IPS DF 4.7 (cell line): Measurements from ENCODE around the gene CYP4F2.
"Not testable (repeated sequence)": the region's sequence is repeated elsewhere in the genome, so short reads cannot be mapped to it uniquely, and the experiment has no call there.

Experiments used
- DNase-seq: peaks from one replicate; pipeline ENCODE4 v3.0.0-alpha.2; 2013; ENCODE audit warnings: low spot score; ENCODE audit errors: extremely low read depth

CYP4F2 gene, protein sequence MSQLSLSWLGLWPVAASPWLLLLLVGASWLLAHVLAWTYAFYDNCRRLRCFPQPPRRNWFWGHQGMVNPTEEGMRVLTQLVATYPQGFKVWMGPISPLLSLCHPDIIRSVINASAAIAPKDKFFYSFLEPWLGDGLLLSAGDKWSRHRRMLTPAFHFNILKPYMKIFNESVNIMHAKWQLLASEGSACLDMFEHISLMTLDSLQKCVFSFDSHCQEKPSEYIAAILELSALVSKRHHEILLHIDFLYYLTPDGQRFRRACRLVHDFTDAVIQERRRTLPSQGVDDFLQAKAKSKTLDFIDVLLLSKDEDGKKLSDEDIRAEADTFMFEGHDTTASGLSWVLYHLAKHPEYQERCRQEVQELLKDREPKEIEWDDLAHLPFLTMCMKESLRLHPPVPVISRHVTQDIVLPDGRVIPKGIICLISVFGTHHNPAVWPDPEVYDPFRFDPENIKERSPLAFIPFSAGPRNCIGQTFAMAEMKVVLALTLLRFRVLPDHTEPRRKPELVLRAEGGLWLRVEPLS

DNA sequence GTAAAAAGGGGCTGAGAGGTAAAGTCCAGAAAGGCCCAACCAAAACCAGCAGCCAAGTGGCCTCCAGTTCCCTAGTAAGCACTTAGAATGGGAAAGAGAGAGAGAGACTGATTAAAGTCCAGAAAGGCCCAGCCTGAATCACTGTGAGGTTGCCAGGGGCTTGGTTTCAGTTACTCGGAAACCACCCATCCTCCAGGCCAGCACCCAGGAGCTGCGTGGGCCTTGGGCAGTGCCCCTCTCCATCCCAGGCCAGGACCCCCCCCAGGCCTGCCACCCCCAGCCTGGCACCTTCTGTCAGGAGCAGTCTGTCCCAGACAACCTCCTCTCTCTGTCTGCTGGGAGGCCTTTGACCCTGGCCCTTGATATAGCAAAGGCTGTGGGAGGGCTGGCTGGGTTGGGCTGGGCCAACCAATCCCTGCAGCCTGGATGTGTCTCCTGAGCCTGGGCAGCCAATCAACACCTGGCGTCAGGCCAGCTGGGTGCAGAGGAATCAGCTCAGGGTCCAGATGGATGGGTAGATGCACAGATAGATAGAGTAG, at the start of gene CYP4F2:
Gene CYP4F2, minus strand, starts transcription at position 337 of the 539 bp plus-strand sequence. CDS start 463 bp downstream, outside the sequence.
- DNase-seq: no peak

DNA sequence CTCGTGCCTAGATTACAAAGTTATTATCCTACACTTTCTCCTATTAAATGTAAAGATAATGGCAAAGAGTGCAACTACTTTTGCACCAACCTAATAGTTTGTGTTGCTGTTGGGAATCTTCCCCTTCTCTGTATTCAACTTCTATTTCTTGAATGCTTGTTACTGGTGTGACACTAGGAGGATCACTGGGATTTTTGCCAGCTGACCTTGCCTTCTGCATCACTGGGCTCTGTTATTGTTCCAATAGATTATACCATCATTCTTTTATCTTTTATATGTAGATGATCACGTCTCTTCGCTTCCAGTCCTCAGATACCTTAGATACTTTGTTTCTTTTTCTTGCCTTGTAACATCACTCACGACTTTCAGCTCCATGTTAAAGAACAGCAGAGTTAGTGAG, 47.4 kb upstream of the CYP4F2 start:
- no peak for DNase-seq

DNA sequence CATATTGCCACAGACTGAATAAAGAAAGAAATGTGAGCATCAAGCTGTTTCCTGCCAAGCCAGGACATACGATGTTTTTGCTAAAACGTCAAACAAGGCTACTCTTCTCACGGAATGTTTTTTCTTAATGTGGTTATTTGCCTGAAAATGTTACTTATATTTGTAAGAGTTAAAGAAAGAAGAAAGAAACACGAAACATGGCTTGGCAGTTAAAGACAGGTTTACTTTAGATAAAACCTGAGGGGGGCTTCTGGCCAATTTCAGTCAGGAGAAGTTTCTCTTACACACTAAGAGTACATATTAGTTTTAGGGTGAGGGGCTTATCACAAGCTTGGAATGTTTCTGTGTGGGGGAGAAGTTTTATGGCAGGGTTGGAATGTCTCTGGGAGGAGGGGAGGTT, 46.5 kb upstream of the CYP4F2 start:
- DNase-seq: no peak

DNA sequence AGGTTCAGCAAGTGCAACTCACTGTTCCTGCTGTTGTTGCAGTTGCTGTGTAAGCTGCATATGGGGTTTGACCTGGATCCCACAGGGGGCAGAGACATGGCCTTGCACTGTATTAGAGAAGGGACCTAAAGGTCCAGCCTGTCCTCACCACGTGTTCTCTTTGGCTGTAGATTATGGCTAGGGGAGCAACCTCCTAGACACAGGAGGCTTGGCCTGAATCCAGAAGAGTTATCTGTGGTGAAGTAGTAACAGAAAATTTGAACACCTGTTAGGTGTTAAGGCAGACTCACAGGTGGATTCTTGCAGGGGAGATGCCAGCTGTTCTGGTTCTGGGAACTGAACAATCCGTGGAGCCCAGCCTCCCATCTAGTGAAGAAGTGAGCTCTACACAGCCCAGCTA, 39.9 kb upstream of the CYP4F2 start:
- DNase-seq: no peak

DNA sequence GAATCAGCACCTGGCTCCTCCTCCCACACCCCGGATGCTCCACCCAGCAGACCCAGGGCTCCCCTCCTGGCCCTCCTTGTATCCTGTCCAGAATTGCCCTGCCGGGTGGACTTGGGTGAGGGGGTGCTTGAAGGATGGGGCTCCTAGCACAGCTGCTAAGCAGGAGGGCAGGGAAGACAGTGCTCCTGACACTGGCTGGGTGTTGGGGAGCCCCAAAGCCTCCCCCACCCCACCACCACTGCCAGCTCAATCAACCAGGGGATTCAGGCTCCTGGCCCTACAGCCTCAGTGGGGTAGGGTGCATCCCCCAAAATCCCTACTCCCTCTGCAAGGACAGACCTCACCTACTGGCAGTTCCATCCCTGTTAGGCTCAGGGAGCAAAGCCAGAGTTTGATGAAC, 39.1 kb upstream of the CYP4F2 start:
- DNase-seq: no peak

DNA sequence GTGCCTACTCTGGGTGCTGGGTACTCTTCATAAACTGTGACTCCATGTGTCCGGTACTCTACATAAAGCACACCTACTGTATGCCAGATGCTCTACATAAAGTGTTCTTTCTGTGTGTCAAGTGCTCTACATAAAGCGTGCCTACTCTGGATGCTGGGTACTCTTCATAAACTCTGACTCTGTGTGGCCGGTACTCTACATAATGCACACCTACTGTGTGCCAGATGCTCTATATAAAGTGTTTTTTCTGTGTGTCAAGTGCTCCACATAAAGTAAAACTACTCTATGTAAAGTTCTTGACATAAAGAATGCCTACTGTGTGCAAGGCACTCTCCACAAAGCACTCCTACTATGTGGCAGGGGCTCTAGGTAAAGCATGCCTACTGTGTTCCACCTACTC, 38.3 kb upstream of the CYP4F2 start:
- no peak for DNase-seq

DNA sequence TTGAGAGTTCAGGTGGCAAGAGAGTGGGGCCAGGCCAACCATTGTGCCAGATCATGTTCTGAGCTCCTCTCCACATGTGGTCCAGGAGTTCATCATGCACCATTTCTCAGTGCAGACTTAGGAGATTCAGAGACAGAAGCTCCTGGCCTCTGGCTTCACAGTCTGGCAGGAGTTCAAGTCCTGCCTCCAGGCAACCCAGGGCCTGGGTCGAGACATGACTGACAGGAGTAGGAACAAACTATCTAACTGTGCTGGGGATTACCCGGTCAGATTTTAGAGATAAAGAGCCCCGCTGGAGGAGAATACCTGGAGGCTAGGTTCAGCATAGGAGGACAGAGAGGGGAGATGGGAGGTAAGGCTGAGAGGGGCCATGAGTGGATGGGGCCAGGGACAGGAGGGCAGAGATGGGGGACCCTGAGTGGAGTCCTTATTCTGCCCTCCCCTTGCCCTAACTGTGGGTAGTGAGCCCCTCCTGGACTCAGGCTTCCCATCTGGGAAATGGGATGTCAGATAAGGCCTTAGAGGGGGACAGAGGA, 37.4 kb upstream of the CYP4F2 start:
- no peak for DNase-seq

DNA sequence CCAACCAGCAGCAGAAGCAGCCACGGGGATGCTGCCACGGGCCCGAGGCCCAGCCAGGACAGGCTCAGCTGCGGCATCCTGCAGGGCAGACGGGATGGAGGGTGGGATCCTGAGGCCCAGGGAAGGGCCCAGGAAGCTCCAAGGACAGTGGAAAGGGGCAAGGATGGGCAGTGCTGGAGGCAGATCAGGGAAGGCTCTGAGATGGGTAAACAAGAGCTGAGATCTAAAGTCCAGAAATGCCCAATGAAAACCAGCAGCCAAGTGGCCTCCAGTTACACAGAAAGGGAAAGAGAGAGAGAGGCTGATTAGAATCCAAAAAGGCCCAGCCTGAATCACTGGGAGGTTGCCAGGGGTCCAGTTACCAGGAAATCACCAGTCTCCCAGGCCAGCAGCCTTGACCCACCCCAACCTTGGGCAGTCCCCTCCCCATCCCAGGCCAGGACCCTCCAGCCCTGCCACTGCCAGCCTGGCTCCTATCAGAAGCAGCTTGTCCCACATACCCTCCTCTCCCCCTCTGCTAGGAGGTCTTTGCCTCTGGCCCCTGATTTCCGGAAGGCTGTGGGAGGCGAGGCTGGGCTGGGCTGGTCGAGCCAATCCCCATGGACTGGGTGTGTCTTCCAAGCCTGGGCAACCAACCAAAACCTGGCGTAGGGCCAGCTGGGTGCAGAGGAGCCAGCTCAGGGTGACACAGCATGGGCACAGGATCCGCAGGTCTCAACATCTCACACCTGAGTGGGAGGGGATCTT, 36.6 kb upstream of the CYP4F2 start, which contains the start of gene CYP4F11:
Gene CYP4F11, minus strand, starts transcription at position 198 of the 747 bp plus-strand sequence. Its CDS starts 121 bp downstream, at position 77.
- no peak for DNase-seq

DNA sequence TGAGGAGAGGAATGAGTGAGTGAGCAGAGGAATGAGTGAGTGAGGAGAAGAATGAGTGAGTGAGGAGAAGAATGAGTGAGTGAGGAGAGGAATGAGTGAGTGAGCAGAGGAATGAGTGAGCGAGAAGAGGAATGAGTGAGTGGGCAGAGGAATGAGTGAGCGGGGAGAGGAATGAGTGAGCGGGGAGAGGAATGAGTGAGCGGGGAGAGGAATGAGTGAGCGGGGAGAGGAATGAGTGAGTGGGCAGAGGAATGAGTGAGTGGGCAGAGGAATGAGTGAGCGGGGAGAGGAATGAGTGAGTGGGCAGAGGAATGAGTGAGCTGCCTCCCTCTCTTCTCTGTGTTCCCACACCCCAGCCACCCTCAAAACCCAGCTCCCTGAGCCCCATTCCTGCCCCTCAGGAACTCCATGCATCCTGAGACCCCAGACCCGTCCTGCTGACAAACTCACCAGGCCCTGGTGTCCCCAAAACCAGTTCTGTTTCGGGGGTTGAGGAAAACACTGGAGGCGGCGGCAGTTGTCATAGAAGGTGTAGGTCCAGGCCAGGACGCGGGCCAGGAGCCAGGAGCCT, 36.0 kb upstream of the CYP4F2 start:
- DNase-seq: not testable (repeated sequence)

DNA sequence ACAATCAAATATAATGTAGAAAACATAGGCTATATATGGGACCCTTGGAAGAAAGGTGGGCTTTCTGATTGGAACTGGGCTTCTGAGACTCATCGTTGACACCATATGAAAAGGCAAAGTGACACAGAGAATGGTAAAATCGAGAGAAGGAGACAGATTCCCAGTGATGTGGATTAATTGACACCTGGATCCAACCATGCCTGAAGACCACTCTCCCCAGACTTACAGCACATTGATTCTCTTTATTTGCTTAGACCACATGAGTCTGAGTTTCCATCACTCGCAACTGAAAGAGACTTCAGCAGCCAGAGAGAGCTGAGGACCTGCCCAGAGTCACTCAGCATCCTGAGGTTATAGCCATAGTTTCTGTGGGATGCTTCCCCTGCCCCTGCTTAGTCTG, 30.4 kb upstream of the CYP4F2 start:
- no peak for DNase-seq

DNA sequence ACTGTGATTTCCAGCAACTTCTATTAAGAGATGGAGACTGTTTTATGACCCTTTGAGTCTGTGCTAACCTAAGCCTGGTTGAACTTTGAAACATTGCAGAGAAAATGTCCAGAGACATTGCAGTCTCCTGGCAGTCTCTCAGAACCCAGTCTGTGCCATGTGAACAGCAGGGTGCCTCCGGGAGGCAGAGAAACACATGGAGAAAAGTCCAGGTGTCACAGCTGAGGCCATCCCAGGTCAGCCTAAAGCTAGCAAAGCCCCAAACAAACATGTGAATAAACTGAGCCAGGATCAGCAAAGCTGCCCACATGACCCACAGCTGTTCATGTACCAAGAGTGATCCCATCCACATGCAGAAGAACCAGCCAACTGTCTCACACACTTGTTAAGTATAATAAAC, 28.6 kb upstream of the CYP4F2 start:
- no peak for DNase-seq

DNA sequence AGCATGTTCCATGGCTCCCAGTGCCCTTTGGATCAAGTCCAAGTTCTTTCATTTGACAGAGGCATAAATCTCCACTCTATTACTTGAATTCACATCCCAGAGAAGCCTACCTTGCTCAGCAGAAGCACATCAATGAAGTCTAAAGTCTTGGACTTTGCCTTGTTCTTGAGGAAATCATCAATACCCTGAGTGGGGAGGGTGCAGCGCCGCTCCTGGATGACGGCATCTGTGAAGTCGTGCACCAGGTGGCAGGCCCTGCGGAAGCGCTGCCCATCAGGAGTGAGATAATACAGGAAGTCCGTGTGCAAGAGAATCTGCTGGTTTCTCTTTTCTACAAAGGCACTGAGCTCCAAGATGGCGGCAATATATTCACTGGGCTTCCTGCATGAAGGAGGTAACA, 25.8 kb upstream of the CYP4F2 start:
- DNase-seq: no peak

DNA sequence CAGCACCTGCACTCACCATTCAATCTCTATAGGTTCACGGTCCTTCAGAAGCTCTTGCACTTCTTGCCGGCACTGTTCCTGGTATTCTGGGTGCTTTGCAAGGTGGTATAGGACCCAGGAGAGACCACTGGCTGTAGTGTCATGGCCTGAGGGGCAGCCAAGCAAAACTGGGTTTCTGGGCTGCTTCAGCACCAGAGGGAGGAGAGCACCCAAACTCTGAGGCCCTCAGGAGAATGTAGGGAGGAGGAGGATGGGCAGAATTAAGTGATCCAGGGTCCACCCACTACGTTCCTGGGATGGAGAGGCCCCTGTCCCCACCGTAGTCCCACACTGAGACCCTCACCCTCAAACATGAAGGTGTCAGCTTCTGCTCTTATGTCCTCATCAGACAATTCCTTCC, 24.1 kb upstream of the CYP4F2 start:
- no peak for DNase-seq

DNA sequence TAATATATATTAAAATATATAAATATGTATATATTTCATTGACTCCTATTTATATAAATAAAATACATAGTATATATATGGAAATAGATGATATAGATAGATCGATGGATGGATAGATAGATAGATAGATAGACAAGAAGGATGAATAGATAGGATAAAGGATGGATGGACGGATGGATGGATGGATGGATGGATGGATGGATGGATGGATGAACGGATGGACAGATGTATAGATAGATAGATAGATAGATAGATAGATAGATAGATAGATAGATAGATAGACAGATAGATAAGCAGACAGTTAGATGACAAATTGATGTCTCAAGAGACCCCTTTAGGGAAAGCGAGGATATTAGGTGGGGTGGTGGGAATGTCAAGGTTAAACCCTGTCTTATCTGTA, 21.4 kb upstream of the CYP4F2 start:
- DNase-seq: no peak

DNA sequence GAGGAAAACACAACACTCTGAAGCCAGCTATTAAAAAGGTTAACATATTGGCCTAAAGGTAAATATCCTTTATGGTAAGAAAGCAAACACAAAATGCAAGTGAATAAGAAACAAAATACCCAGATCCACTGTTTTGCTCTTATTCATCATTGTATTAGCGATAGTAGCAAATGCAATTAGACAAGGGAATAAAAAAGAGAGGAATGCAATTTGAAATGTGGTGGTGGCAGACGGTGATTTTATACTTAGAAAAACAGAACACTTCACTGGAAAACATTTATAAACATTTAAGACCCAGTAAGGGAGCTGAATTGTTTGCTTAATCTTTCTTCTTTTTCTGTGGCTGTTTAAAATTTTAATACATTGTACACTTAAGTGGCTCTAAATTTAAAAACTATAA, 17.2 kb upstream of the CYP4F2 start:
- DNase-seq: no peak

DNA sequence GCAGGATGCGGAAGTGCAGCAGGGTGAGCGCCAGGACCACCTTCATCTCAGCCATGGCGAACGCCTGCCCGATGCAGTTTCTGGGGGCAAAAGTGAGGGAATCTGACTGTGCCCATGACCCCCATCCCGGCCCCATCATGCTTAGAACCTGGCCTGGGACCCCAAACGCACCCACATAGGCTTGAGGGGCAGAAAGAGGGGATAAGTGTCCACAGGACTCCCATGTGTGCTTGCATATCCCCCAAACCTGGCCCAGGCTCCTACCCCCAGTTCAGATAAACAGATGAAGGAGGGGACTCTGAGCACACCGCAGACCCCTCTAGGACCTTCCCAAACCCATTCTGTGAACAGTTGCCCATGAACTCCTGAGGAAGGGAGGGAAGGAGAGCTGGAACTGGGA, 16.0 kb upstream of the CYP4F2 start:
- DNase-seq: no peak

DNA sequence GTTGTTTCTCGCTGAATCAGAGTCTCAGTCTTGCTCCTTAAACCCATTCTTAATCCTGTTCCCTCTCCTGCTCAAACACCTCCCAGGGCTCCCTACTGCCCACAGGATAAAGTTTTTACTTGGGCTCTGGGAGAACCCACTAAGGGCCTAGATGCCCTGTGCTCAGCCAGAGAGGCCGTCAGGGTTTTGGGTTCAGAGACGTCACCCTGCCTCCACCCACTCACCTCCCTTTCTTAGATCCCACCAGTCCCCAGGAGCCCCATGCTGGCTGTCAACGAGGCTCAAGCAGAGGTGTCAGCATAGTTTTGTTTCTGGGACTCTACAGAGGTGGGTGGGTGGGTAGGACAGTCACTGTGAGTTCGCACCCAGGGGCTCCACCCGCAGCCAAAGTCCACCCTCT, 15.5 kb upstream of the CYP4F2 start:
- no peak for DNase-seq

DNA sequence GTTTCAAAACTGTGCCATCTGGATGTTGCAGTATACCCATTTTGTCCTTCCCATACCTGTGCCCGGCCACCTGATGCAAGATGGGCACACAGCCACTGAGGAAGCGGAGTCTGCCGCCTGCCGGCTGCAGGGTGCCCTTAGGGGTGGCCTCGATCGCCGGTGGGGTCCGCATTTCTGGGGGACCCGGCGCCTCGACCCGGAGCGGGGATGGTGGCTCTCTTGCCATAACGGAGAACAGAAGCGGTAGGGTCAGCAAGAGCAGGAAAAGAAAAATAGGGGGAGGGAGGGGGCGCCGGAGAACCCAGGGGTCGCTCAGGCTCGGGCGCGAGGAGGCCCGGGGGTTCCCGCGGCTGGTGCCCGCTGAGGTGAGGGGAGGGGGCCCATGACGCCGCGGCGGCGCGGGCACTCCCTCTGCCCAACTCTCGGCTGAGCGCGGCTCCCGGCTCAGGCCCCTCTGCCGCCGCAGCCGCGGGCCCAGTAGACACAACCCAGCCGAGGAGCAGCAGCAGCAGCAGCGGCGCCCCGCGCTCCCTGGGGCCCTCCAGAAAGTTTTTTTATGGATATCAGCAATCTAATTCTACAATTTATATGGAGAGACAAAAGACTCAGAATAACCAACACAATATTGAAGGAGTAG, 13.8 kb upstream of the CYP4F2 start:
- no peak for DNase-seq

DNA sequence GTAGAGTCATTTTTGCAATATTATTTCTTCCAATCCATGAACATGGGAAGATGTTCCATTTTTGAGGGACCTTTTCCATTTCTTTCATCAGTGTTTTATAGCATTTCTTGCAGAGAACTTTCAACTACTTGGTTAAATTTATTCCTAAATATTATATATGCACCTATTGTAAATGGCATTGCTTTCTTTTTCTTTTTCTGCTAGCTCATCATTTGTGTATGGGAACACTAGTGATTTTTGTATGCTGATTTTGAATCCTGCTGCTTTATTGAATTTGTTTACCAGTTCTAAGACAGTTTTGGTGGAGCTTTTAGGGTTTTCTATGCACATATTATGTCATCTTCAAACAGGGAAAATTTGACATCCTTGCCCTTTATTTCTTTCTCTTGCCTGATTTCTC, 7.2 kb upstream of the CYP4F2 start:
- DNase-seq: no peak

DNA sequence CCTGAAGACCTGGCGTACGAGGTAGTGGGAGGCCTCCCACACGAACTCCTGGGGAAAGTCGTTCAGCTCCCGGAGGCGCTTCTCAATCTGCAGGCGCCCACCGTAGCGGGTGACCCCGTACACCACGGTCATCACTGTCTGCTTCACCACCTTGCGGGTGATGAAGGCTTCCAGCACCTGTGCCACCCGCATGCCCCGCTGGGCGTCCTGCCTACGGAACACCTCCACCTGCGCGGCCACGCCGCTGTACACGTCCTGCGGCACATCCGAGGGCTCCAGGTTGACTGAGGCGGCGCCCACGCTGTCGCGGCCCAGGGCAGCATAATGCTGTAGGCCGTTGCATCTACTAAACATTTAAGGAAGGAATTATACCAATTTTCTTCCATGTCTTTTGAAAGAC, 5.0 kb upstream of the CYP4F2 start:
- not testable (repeated sequence) for DNase-seq

DNA sequence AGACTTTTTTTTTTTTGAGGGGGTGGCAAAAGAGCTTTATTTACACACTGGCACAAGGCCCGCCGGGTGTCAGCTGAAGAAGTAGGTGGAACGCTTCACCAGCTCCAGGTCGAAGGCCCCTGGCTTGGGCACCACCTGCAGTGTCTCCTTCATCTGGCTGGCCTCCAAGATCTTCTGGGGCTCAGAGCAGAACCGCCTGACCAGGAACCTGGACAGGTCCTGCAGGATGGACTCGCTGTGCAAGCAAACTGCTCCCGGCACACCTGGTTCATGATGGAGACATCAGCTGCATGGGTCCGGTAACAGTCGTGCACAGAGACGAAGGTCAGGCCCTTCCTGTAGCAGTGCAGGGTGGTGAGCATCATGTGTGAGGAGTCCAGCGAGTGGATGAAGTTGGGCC, 4.4 kb upstream of the CYP4F2 start:
- no peak for DNase-seq
